ENCODE data around the gene CDH24.

DNA sequence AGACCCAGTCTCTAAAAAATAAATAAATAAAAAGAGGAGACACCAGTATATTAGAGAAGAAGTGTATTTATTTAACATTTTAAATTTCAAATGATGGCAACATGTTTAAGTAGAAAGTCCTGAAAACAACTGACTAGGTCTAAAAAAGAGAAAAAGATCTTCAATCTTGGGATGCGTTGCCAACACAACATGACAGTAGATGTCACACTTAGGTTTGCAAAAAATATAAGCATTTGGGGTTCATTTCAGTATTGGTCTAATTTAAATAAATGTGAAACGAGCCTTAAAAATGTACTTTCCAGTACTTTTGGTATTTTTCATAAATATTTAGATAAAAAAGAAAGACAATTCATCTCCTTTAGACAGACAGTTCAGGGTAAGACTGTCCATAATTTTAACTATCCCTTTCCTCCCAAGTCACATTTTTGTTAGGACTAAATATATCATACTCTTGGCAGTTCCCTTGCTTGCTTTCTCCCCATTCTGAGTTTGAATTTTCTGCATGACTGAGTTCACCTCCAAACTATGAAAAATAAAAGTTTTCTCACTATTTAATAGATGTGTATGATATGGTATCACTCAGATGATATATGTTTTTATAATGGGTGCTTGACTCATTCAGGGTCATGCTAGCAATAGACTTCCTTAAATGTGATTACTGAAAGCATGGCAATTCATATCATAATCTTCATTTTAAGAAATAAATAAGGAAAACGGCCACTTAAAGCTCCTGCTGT is 51.7 kb downstream of the CDH24 start:
- TF ChIP-seq, protein P1, sequence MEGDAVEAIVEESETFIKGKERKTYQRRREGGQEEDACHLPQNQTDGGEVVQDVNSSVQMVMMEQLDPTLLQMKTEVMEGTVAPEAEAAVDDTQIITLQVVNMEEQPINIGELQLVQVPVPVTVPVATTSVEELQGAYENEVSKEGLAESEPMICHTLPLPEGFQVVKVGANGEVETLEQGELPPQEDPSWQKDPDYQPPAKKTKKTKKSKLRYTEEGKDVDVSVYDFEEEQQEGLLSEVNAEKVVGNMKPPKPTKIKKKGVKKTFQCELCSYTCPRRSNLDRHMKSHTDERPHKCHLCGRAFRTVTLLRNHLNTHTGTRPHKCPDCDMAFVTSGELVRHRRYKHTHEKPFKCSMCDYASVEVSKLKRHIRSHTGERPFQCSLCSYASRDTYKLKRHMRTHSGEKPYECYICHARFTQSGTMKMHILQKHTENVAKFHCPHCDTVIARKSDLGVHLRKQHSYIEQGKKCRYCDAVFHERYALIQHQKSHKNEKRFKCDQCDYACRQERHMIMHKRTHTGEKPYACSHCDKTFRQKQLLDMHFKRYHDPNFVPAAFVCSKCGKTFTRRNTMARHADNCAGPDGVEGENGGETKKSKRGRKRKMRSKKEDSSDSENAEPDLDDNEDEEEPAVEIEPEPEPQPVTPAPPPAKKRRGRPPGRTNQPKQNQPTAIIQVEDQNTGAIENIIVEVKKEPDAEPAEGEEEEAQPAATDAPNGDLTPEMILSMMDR (IDR thresholded peaks at IDR 0.05): no peak
- no peak for TF ChIP-seq POLR2A (IDR thresholded peaks at IDR 0.05)
- TF ChIP-seq EP300 (IDR thresholded peaks at IDR 0.05): no peak
- TF ChIP-seq POLR2AphosphoS5 (IDR thresholded peaks at IDR 0.05): no peak

Measured in upper lobe of left lung (tissue), 4 donors.